Measurements from ENCODE around the gene CCDC71L. TPM values are rescaled to one million over a fixed set of nuclear protein-coding genes. Genes with fewer than 3 reads are reported as not detected.

CCDC71L gene
- total and polyA plus RNA-seq, 2 of the 13 experiments (the other 11 are each of a cell fraction or from before 2014, with no cell fraction given): 0.02 TPM; not detected in 1

DNA sequence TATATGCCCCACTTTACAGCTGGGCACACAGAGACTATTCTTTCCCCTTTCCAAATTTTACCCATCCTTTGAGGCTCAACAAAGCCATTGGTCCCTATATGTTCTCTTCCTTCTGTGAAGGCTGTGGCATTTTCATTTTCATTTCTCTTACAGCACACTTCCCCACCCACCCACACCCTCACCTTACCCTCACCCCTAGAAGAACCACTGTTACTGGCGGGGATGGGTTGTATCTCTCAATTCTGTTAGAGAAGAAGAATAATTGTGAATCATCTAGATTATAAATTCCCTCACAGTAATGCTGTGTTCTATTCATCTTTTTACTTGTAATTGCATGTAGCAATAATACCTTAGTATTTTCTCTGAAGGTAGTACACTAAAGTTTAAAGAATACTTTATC, 10.2 kb upstream of the CCDC71L start (continued):
- TF ChIP-seq, protein P1, sequence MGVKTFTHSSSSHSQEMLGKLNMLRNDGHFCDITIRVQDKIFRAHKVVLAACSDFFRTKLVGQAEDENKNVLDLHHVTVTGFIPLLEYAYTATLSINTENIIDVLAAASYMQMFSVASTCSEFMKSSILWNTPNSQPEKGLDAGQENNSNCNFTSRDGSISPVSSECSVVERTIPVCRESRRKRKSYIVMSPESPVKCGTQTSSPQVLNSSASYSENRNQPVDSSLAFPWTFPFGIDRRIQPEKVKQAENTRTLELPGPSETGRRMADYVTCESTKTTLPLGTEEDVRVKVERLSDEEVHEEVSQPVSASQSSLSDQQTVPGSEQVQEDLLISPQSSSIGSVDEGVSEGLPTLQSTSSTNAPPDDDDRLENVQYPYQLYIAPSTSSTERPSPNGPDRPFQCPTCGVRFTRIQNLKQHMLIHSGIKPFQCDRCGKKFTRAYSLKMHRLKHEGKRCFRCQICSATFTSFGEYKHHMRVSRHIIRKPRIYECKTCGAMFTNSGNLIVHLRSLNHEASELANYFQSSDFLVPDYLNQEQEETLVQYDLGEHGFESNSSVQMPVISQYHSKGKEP (CRISPR knock-in tag; IDR thresholded peaks at IDR 0.05): no peak
- no peak for TF ChIP-seq ESRRA (CRISPR knock-in tag; IDR thresholded peaks at IDR 0.05; ENCODE audit: low read depth)
- no peak for TF ChIP-seq MYC (CRISPR knock-in tag; IDR thresholded peaks at IDR 0.05; ENCODE audit: borderline replicate concordance)
- no peak for TF ChIP-seq NR1H2 (CRISPR knock-in tag; IDR thresholded peaks at IDR 0.05; ENCODE audit: borderline replicate concordance, low read depth)
- no peak for TF ChIP-seq ZFP36 (IDR thresholded peaks at IDR 0.05; ENCODE audit: borderline replicate concordance, low read depth, low read length, partially characterized antibody)

DNA sequence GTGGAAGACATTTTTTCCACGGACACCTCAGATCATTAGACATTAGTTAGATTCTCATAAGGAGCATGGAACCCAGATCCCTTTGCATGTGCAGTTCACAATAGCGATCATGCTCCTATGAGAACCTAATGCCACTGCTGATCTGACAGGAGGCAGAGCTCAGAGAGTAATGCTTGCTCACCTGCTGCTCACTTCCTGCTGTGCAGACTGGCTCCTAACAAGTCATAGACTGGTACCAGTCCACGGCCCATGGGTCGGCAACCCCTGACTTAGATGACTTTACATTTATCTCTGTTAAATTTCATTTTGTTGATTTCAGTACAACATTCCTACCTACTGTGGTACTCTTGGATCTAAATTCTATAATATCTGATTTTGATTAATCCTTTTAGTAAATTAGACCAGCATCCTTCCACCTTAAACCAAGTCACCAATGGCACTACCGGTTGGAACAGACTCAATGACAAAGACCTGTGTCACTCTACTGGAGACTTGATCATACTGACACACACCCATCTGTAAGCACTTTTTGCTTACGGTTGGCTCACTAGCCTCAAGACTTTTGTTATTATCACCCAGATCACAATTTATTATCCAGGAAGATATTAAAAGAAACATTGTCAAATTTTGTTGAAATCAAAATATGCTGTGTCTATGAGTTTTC, 8.0 kb upstream of the CCDC71L start:
- Histone ChIP-seq H3K9me3 (ENCODE audit: low read length) (no peaks in the 10 kb centered on the region), H3K4me1 (ENCODE audit: insufficient read depth, low read length) (no peaks in the 10 kb centered on the region), H4K20me1 (ENCODE audit: insufficient read depth, low read length) (no peaks in the 10 kb centered on the region), H3K27me3 (ENCODE audit: control insufficient read depth in 1 of 2, insufficient read depth in 2 of 2, low read length in 2 of 2) (no peaks in the 10 kb centered on the region), H3K79me2 (ENCODE audit: insufficient read depth, low read length) (no peaks in the 10 kb centered on the region), H3K4me3 (replicated peaks in 1 of 3; ENCODE audit: insufficient read depth in 1 of 3, low read depth in 2 of 3, low read length in 3 of 3) (no peak overlapping the region), H2AFZ (ENCODE audit: low read length) (no peak overlapping the region), H3K4me2 (ENCODE audit: low read depth, low read length) (no peak overlapping the region), H3K27ac (ENCODE audit: extremely low read length, insufficient read depth, low read length) (no peak overlapping the region), H3K36me3 (replicated peaks in 1 of 2; ENCODE audit: control insufficient read depth in 1 of 2, insufficient read depth in 2 of 2, low read length in 2 of 2) (no peaks in the 10 kb centered on the region), H3K9ac (ENCODE audit: insufficient read depth, low read depth, low read length) (no peak overlapping the region)
- ATAC-seq: no peak
- no peak for FAIRE-seq
- CTCF ChIA-PET (ENCODE audit: low intra/inter-chr PET ratio, low total read pairs): no interaction called here
- 1% methylated on average over 5 of the region's 6 CpGs for WGBS (ENCODE audit: low lambda C conversion rate)
- in situ Hi-C loops (cut with HindIII; ENCODE audit: extremely low pct_ligation_motif_present, low pct_unique_long_range_greater_than_20kb): no loop called here
- POLR2A ChIA-PET: no interaction called here
- no TSS peak for BruUV-seq (replicated peaks)
- DNase-seq (ENCODE audit: low spot score): no peak
- intact Hi-C loops (cut with micrococcal nuclease; ENCODE audit: unreplicated experiment): no loop called here
- TF ChIP-seq, protein P2, sequence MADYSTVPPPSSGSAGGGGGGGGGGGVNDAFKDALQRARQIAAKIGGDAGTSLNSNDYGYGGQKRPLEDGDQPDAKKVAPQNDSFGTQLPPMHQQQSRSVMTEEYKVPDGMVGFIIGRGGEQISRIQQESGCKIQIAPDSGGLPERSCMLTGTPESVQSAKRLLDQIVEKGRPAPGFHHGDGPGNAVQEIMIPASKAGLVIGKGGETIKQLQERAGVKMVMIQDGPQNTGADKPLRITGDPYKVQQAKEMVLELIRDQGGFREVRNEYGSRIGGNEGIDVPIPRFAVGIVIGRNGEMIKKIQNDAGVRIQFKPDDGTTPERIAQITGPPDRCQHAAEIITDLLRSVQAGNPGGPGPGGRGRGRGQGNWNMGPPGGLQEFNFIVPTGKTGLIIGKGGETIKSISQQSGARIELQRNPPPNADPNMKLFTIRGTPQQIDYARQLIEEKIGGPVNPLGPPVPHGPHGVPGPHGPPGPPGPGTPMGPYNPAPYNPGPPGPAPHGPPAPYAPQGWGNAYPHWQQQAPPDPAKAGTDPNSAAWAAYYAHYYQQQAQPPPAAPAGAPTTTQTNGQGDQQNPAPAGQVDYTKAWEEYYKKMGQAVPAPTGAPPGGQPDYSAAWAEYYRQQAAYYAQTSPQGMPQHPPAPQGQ (CRISPR knock-in tag; IDR thresholded peaks at IDR 0.05; ENCODE audit: borderline replicate concordance): no peak
- TF ChIP-seq ZNF724P (CRISPR knock-in tag; IDR thresholded peaks at IDR 0.05; ENCODE audit: borderline replicate concordance) (no peak), ZNF749 (CRISPR knock-in tag; IDR thresholded peaks at IDR 0.05; ENCODE audit: borderline replicate concordance) (no peak), PAWR (CRISPR knock-in tag; IDR thresholded peaks at IDR 0.05; ENCODE audit: borderline replicate concordance) (no peak), POLR2AphosphoS2 (IDR thresholded peaks at IDR 0.05; ENCODE audit: low read depth, low read length) (no peak), ZNF775 (CRISPR knock-in tag; IDR thresholded peaks at IDR 0.05; ENCODE audit: borderline replicate concordance) (no peak), FOSL2 (CRISPR knock-in tag; IDR thresholded peaks at IDR 0.05) (no peak), ZNF451 (CRISPR knock-in tag; IDR thresholded peaks at IDR 0.05) (no peak)

Data from HepG2 (cell line).